ENCODE measurements around the gene LEF1.

GRCh38 chr4:108037884-108038283 is 130.8 kb downstream of the LEF1 start:
- TF ChIP-seq BACH2 (CRISPR knock-in tag; IDR thresholded peaks at IDR 0.05; ENCODE audit: borderline replicate concordance), result no peak
- no peak for TF ChIP-seq POU6F1 (CRISPR knock-in tag; IDR thresholded peaks at IDR 0.05; ENCODE audit: borderline replicate concordance, low read depth)
- TF ChIP-seq ZNF565 (CRISPR knock-in tag; conservative IDR thresholded peaks at IDR 0.05; ENCODE audit: low read depth), result no peak
- TF ChIP-seq ZNF8 (CRISPR knock-in tag; IDR thresholded peaks at IDR 0.05), result no peak
- no peak for TF ChIP-seq CREB5 (CRISPR knock-in tag; IDR thresholded peaks at IDR 0.05; ENCODE audit: low read depth)
- TF ChIP-seq CSDC2 (CRISPR knock-in tag; IDR thresholded peaks at IDR 0.05), result no peak
- TF ChIP-seq PATZ1 (CRISPR knock-in tag; IDR thresholded peaks at IDR 0.05; ENCODE audit: borderline replicate concordance), result no peak
- TF ChIP-seq ARNTL (CRISPR knock-in tag; IDR thresholded peaks at IDR 0.05; ENCODE audit: borderline replicate concordance, low read depth), result no peak
- no peak for TF ChIP-seq TSHZ2 (CRISPR knock-in tag; IDR thresholded peaks at IDR 0.05)
- TF ChIP-seq ZFP30 (CRISPR knock-in tag; IDR thresholded peaks at IDR 0.05), result no peak
- no peak for TF ChIP-seq ZC3H10 (CRISPR knock-in tag; IDR thresholded peaks at IDR 0.05)
- no peak for TF ChIP-seq ZFP3 (CRISPR knock-in tag; IDR thresholded peaks at IDR 0.05)
- no peak for TF ChIP-seq GLIS3 (CRISPR knock-in tag; IDR thresholded peaks at IDR 0.05)

Data from SK-N-SH treated with all-trans-retinoic acid at 6 μM for 48 hours (cell line).